ENCODE results near the gene TSPAN7.

- TF ChIP-seq, protein P1, sequence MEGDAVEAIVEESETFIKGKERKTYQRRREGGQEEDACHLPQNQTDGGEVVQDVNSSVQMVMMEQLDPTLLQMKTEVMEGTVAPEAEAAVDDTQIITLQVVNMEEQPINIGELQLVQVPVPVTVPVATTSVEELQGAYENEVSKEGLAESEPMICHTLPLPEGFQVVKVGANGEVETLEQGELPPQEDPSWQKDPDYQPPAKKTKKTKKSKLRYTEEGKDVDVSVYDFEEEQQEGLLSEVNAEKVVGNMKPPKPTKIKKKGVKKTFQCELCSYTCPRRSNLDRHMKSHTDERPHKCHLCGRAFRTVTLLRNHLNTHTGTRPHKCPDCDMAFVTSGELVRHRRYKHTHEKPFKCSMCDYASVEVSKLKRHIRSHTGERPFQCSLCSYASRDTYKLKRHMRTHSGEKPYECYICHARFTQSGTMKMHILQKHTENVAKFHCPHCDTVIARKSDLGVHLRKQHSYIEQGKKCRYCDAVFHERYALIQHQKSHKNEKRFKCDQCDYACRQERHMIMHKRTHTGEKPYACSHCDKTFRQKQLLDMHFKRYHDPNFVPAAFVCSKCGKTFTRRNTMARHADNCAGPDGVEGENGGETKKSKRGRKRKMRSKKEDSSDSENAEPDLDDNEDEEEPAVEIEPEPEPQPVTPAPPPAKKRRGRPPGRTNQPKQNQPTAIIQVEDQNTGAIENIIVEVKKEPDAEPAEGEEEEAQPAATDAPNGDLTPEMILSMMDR (IDR thresholded peaks at IDR 0.05; ENCODE audit: low read length): no peak
- TF ChIP-seq EZH2 (IDR thresholded peaks at IDR 0.05; ENCODE audit: borderline replicate concordance, low read length): no peak
Measured at GRCh38 chrX:38657562-38657961, 96.2 kb downstream of the TSPAN7 start.
